GM18873 (cell line): ENCODE data around the gene ACTG2.
"Not testable (repeated sequence)": the region's sequence is repeated elsewhere in the genome, so short reads cannot be mapped to it uniquely, and the experiment has no call there.

Source experiments
- ATAC-seq: cut with Tn5 transposase; IDR thresholded peaks from one replicate; pipeline ENCODE4 v1.9.1; 2021; ENCODE audit warnings: mild to moderate bottlenecking, moderate library complexity, moderate number of reproducible peaks; ENCODE audit not compliant: unreplicated experiment, low FRiP score

ACTG2 gene

GRCh38 chr2:73931531-73932500 is 39.0 kb downstream of the ACTG2 start:
- no peak for ATAC-seq

GRCh38 chr2:73933194-73933593 is 40.4 kb downstream of the ACTG2 start:
- ATAC-seq = no peak

GRCh38 chr2:73935641-73936040 is 42.8 kb downstream of the ACTG2 start:
- no peak for ATAC-seq

GRCh38 chr2:73937103-73937885 is 44.5 kb downstream of the ACTG2 start:
- no peak for ATAC-seq

- no peak for ATAC-seq
Measured at GRCh38 chr2:73937899-73938298, 45.1 kb downstream of the ACTG2 start.

- ATAC-seq = no peak
Measured at GRCh38 chr2:73938718-73939352, 46.0 kb downstream of the ACTG2 start.

GRCh38 chr2:73939419-73939818 is 46.6 kb downstream of the ACTG2 start:
- no peak for ATAC-seq

GRCh38 chr2:73940066-73940465 is 47.3 kb downstream of the ACTG2 start:
- not testable (repeated sequence) for ATAC-seq

- ATAC-seq = no peak
Measured at GRCh38 chr2:73942664-73943063, 49.9 kb downstream of the ACTG2 start.

GRCh38 chr2:73944714-73945113 is 51.9 kb downstream of the ACTG2 start:
- no peak for ATAC-seq

- no peak for ATAC-seq
Measured at GRCh38 chr2:73946215-73946614, 53.4 kb downstream of the ACTG2 start.

- ATAC-seq = no peak
Measured at GRCh38 chr2:73946666-73947065, 53.9 kb downstream of the ACTG2 start.

GRCh38 chr2:73947412-73948018 is 54.7 kb downstream of the ACTG2 start:
- no peak for ATAC-seq

- no peak for ATAC-seq
Measured at GRCh38 chr2:73949802-73950201, 57.0 kb downstream of the ACTG2 start.

GRCh38 chr2:73952499-73953446 is 60.0 kb downstream of the ACTG2 start:
- no peak for ATAC-seq

GRCh38 chr2:73956218-73956865 is 63.5 kb downstream of the ACTG2 start:
- no peak for ATAC-seq

GRCh38 chr2:73961274-73961673 is 68.5 kb downstream of the ACTG2 start:
- no peak for ATAC-seq

GRCh38 chr2:73961823-73962615 is 69.2 kb downstream of the ACTG2 start:
- no peak for ATAC-seq
